ENCODE data around the gene ATP8A2. TPM values are rescaled to one million over a fixed set of nuclear protein-coding genes. Genes with fewer than 3 reads are reported as not detected.

The ATP8A2 gene
- total and polyA plus RNA-seq, 11 donors = 0.01 to 0.29 (median 0.05) TPM; not detected in 2

- H3K27ac ChIP-seq = no peak overlapping the region
- 88 to 93% (median 91%) methylated on average over 4 of the region's 4 CpGs for WGBS, 4 donors
Measured at GRCh38 chr13:25764378-25764777, 392.6 kb downstream of the ATP8A2 start.

GRCh38 chr13:25765266-25765665 is 393.5 kb downstream of the ATP8A2 start:
- no peak for ATAC-seq

More at GRCh38 chr13:25764378-25764777, 392.6 kb downstream of the ATP8A2 start:
- H3K4me3 ChIP-seq = no peak overlapping the region
- TF ChIP-seq POLR2A (IDR thresholded peaks at IDR 0.05) (no peak), CTCF (IDR thresholded peaks at IDR 0.05) (no peak)
- H3K36me3 ChIP-seq = no peaks in the 10 kb centered on the region
- intact Hi-C loops (cut with DNase I) = no loop called here
- no peak for DNase-seq
- ATAC-seq = no peak
- no peaks in the 10 kb centered on the region for H3K4me1 ChIP-seq
- peaks cover 0 to 6% (median 0%) of the 10 kb centered on the region in 9 donors for H3K27me3 ChIP-seq
- H3K9me3 ChIP-seq = no peaks in the 10 kb centered on the region

DNA sequence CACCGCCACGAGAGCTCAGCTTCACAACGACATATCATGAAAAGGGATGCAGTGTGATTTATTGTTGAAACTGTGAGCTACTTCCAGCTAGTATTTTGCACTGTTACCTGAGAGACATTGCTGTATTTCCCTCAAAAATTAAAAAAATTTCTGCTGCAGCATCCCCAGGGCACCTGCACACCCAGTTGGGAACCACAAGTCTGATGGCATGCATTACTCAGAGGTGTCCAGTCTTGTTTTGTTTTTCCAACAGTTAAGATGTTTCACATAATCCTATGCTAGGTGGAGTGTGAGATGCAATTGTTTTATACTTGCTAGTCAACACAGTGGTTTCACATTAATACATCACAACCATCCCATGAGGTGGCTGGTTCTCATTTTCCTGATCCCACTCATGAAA is 394.8 kb downstream of the ATP8A2 start:
- WGBS, 4 donors = 95 to 98% (median 96%) methylated on average over 3 of the region's 3 CpGs
- no peak for DNase-seq
- intact Hi-C loops (cut with DNase I) = no loop called here

More at GRCh38 chr13:25765266-25765665, 393.5 kb downstream of the ATP8A2 start:
- Histone ChIP-seq H3K27me3 (peaks cover 0 to 9% (median 0%) of the 10 kb centered on the region in 9 donors), H3K4me3 (no peak overlapping the region), H3K9me3 (no peaks in the 10 kb centered on the region), H3K27ac (no peak overlapping the region), H3K36me3 (no peaks in the 10 kb centered on the region), H3K4me1 (no peaks in the 10 kb centered on the region)
- WGBS, 4 donors = 87 to 96% (median 92%) methylated on average over 2 of the region's 2 CpGs
- no peak for TF ChIP-seq POLR2A (IDR thresholded peaks at IDR 0.05)
- TF ChIP-seq CTCF (IDR thresholded peaks at IDR 0.05) = no peak
- DNase-seq = no peak
- intact Hi-C loops (cut with DNase I) = no loop called here

GRCh38 chr13:25766991-25767390 is 395.2 kb downstream of the ATP8A2 start:
- ATAC-seq (no peak), DNase-seq (no peak)
- intact Hi-C loops (cut with DNase I) = no loop called here
- 84 to 91% (median 89%) methylated on average over 1 of the region's 1 CpG for WGBS, 4 donors
- peaks cover 0 to 9% (median 0%) of the 10 kb centered on the region in 9 donors for H3K27me3 ChIP-seq
- no peak overlapping the region for H3K27ac ChIP-seq
- TF ChIP-seq POLR2A (IDR thresholded peaks at IDR 0.05) (no peak), CTCF (IDR thresholded peaks at IDR 0.05) (no peak)
- no peak overlapping the region for H3K4me3 ChIP-seq
- no peaks in the 10 kb centered on the region for H3K36me3 ChIP-seq
- no peaks in the 10 kb centered on the region for H3K9me3 ChIP-seq
- H3K4me1 ChIP-seq = no peaks in the 10 kb centered on the region

More for the DNA sequence above, 394.8 kb downstream of the ATP8A2 start:
- TF ChIP-seq CTCF (IDR thresholded peaks at IDR 0.05) (no peak), POLR2A (IDR thresholded peaks at IDR 0.05) (no peak)
- Histone ChIP-seq H3K9me3 (no peaks in the 10 kb centered on the region), H3K36me3 (no peaks in the 10 kb centered on the region), H3K27me3 (peaks cover 0 to 9% (median 0%) of the 10 kb centered on the region in 9 donors), H3K27ac (no peak overlapping the region), H3K4me1 (no peaks in the 10 kb centered on the region), H3K4me3 (no peak overlapping the region)
- no peak for ATAC-seq

Data from heart left ventricle (tissue), 16 donors.